ENCODE results near the gene VPS37D. TPM values are rescaled to one million over a fixed set of nuclear protein-coding genes. Genes with fewer than 3 reads are reported as not detected.

Gene VPS37D
- total RNA-seq, 1 donor from 2014 or later: 15.6 TPM

GRCh38 chr7:73683056-73683787 is 15.6 kb downstream of the VPS37D start, which contains the start of the genes BUD23 and DNAJC30:
Gene BUD23, plus strand, starts transcription at chr7:73683597. Its CDS starts 29 bp downstream, at chr7:73683626.
Gene DNAJC30, minus strand, starts transcription at chr7:73683453. Its CDS starts 30 bp downstream, at chr7:73683423.
- H3K36me3 Mint-ChIP-seq (ENCODE audit: insufficient read depth): peaks cover 9% of the 10 kb centered on the region
- peaks cover 23% of the 10 kb centered on the region for H3K4me1 Mint-ChIP-seq (ENCODE audit: low read depth)
- no peak for TF ChIP-seq CTCF (IDR thresholded peaks at IDR 0.05; ENCODE audit: unreplicated experiment)
- H3K9me3 Mint-ChIP-seq (ENCODE audit: low read depth): no peaks in the 10 kb centered on the region
- DNase-seq (ENCODE audit: low spot score, unreplicated experiment): peak; percentile 93
- no peaks in the 10 kb centered on the region for H3K27me3 Mint-ChIP-seq
- peak within 1 kb of the TSS; percentile 94 for H3K27ac Mint-ChIP-seq
- peak within 1 kb of the TSS; percentile 99 for H3K4me3 Mint-ChIP-seq (ENCODE audit: low read depth)

GRCh38 chr7:73683788-73684693 is 16.4 kb downstream of the VPS37D start:
- DNase-seq (ENCODE audit: low spot score, unreplicated experiment): no peak
- H3K4me1 Mint-ChIP-seq (ENCODE audit: low read depth): peaks cover 23% of the 10 kb centered on the region
- H3K4me3 Mint-ChIP-seq (ENCODE audit: low read depth): peak overlapping the region; percentile 99
- TF ChIP-seq CTCF (IDR thresholded peaks at IDR 0.05; ENCODE audit: unreplicated experiment): no peak
- no peaks in the 10 kb centered on the region for H3K27me3 Mint-ChIP-seq
- peaks cover 10% of the 10 kb centered on the region for H3K36me3 Mint-ChIP-seq (ENCODE audit: insufficient read depth)
- peak overlapping the region; percentile 94 for H3K27ac Mint-ChIP-seq
- no peaks in the 10 kb centered on the region for H3K9me3 Mint-ChIP-seq (ENCODE audit: low read depth)

GRCh38 chr7:73685311-73685710 is 17.7 kb downstream of the VPS37D start:
- no peak for TF ChIP-seq CTCF (IDR thresholded peaks at IDR 0.05; ENCODE audit: unreplicated experiment)
- DNase-seq (ENCODE audit: low spot score, unreplicated experiment): no peak
- no peak overlapping the region for H3K27ac Mint-ChIP-seq
- peaks cover 23% of the 10 kb centered on the region for H3K4me1 Mint-ChIP-seq (ENCODE audit: low read depth)
- no peaks in the 10 kb centered on the region for H3K9me3 Mint-ChIP-seq (ENCODE audit: low read depth)
- H3K36me3 Mint-ChIP-seq (ENCODE audit: insufficient read depth): peaks cover 18% of the 10 kb centered on the region
- H3K27me3 Mint-ChIP-seq: no peaks in the 10 kb centered on the region
- peak overlapping the region; percentile 58 for H3K4me3 Mint-ChIP-seq (ENCODE audit: low read depth)

GRCh38 chr7:73688288-73688687 is 20.7 kb downstream of the VPS37D start:
- no peak for TF ChIP-seq CTCF (IDR thresholded peaks at IDR 0.05; ENCODE audit: unreplicated experiment)
- no peak overlapping the region for H3K27ac Mint-ChIP-seq
- H3K36me3 Mint-ChIP-seq (ENCODE audit: insufficient read depth): peaks cover 26% of the 10 kb centered on the region
- no peak overlapping the region for H3K4me3 Mint-ChIP-seq (ENCODE audit: low read depth)
- no peaks in the 10 kb centered on the region for H3K27me3 Mint-ChIP-seq
- H3K4me1 Mint-ChIP-seq (ENCODE audit: low read depth): peaks cover 5% of the 10 kb centered on the region
- DNase-seq (ENCODE audit: low spot score, unreplicated experiment): no peak
- no peaks in the 10 kb centered on the region for H3K9me3 Mint-ChIP-seq (ENCODE audit: low read depth)

- H3K9me3 Mint-ChIP-seq (ENCODE audit: low read depth): no peaks in the 10 kb centered on the region
These were observed 23.0 kb downstream of the VPS37D start for GRCh38 chr7:73690646-73691045.

More at GRCh38 chr7:73690646-73691045, 23.0 kb downstream of the VPS37D start:
- Mint-ChIP-seq H3K27me3 (no peaks in the 10 kb centered on the region), H3K27ac (no peak overlapping the region), H3K4me3 (ENCODE audit: low read depth) (no peak overlapping the region), H3K4me1 (ENCODE audit: low read depth) (no peaks in the 10 kb centered on the region), H3K36me3 (ENCODE audit: insufficient read depth) (peaks cover 34% of the 10 kb centered on the region)
- no peak for DNase-seq (ENCODE audit: low spot score, unreplicated experiment)
- TF ChIP-seq CTCF (IDR thresholded peaks at IDR 0.05; ENCODE audit: unreplicated experiment): no peak
